GM10847 (cell line): ENCODE data around the gene EIF4G3.

Source experiments
- POLR2A ChIP-seq: IDR thresholded peaks from 2 replicates; pipeline ENCODE4 v1.6.1; 2011; ENCODE audit not compliant: insufficient read length; ENCODE audit errors: extremely low read depth

The EIF4G3 gene

GRCh38 chr1:21124846-21125245 is 51.9 kb downstream of the EIF4G3 start:
- no peak for TF ChIP-seq POLR2A

DNA sequence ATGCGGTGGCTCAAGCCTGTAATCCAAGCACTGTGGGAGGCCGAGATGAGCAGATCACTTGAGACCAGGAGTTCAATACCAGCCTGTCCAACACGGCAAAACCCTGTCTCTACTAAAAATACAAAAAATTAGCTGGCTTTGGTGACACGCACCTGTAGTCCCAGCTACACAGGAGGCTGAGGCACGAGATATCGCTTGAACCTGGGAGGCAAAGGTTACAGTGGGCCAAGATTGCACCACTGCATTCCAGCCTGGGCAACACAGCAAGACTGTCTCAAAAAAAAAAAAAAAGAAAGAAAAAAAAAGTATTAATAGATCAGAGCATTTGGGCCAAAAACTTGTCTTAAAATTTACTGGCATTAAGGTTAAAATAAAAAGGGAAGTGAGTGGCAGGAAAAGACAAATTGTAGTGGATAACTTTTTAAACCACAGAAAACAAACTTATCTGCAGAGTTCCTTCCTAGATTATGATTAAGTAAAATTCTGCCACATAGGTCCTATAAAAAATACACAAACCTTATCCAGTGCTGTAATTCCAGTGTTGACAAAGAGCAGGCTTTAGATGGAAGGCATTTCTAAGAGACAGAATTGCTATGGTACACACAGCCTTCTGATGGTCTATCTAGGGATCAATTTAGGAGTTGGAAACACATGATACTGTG is 53.3 kb downstream of the EIF4G3 start:
- TF ChIP-seq POLR2A = no peak

GRCh38 chr1:21121764-21122471 is 54.8 kb downstream of the EIF4G3 start:
- TF ChIP-seq POLR2A = no peak

GRCh38 chr1:21118167-21118566 is 58.5 kb downstream of the EIF4G3 start:
- TF ChIP-seq POLR2A = no peak

- no peak for TF ChIP-seq POLR2A
These were observed 59.1 kb downstream of the EIF4G3 start for GRCh38 chr1:21117597-21118001.

GRCh38 chr1:21117159-21117558 is 59.5 kb downstream of the EIF4G3 start:
- TF ChIP-seq POLR2A = no peak

DNA sequence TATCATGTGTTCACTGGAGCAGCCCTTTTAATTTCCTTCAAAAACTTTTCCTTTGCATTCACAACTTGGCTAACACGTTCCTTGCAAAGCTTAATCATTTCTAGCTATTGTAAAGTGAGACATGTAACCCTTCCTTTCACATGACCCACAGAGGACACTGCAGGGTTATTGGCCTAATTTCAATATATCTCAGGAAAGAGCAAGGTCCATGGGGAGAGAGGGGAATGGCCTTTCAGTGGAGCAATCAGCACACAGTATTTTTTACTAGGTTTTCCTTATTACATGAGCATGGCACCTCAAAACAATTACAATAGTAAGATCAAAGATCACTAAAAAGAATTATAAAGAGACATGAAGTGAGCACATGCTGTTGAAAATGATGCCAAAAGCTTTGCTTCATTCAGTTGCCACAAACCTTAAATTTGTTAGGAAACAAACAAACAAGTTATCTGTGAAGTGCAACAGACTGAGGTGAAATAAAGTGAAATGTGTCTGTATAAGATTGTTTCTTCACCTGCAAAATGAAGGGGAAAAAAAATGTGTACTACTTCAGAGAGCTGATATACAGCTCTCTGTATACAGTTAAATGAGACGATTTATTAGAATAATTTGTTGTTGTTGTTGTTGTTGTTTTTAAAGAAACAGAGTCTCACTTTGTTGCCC is 61.5 kb downstream of the EIF4G3 start:
- TF ChIP-seq POLR2A = no peak

- no peak for TF ChIP-seq POLR2A
These were observed 62.3 kb downstream of the EIF4G3 start for GRCh38 chr1:21114431-21114830.

- no peak for TF ChIP-seq POLR2A
These were observed 66.5 kb downstream of the EIF4G3 start for GRCh38 chr1:21110163-21110562.

- TF ChIP-seq POLR2A = no peak
These were observed 70.0 kb downstream of the EIF4G3 start for GRCh38 chr1:21106709-21107108.

DNA sequence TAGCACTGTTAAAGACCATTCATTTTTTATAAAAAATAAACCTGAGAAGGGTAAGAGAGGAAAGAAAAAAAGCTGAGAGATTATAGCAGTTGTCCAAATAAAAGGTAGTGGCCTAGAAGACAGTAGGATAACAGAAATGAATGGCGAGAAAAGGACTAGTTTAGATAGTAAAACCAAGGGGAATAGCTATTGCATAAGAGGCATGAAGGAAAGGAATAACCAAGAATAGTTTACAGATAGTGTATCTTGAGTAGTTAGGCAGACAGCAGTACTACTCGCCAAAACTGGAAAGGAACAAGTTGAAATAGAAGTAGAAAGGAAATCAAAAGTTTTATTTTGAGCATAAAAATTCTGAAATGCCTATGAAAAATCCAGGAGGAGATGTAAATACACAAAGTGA is 70.5 kb downstream of the EIF4G3 start:
- no peak for TF ChIP-seq POLR2A

DNA sequence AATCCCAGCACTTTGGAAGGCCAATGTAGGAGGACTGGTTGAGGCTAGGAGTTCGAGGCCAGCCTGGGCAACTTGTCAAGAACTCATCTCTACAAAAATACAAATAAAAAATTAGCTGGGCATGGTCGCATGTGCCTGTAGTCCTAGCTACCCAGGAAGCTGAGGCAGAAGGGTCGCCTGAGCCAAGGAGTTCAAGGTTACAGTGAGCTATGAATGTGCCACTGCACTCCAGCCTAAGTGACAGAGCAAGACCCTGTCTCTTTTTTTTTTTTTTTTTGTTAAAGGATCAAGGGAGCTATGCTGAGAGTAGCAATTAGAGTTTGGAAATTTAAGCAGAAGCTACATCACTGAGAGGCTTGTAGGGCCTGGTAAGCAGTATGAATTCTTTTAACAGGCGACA is 70.9 kb downstream of the EIF4G3 start:
- TF ChIP-seq POLR2A = no peak

DNA sequence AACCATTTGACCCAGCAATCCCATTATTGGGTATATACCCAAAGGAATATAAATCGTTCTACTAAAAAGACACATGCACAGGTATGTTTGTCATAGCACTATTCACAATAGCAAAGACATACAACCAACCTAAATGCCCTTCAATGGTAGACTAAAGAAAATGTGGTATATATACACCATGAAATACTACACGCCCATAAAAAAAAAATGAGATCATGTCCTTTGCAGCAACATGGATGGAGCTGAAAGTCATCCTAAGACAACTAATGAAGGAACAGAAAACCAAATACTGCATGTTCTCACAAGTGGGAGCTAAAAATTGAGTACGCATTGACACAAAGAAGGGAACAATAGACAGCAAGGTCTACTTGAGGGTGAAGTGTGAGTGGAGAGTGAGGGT is 72.0 kb downstream of the EIF4G3 start:
- no peak for TF ChIP-seq POLR2A

- TF ChIP-seq POLR2A = no peak
These were observed 76.2 kb downstream of the EIF4G3 start for GRCh38 chr1:21100481-21100921.

- TF ChIP-seq POLR2A = no peak
These were observed 76.9 kb downstream of the EIF4G3 start for GRCh38 chr1:21099869-21100131.

GRCh38 chr1:21099034-21099868 is 77.4 kb downstream of the EIF4G3 start:
- no peak for TF ChIP-seq POLR2A
